K562 (cell line): Measurements from ENCODE around the gene DOCK8. TPM values are rescaled to one million over a fixed set of nuclear protein-coding genes. Genes with fewer than 3 reads are reported as not detected.

ENCODE experiments used
- ATAC-seq: fragments of 200-7000 bp; cut with Tn5 transposase; 3 replicates; pipeline ENCODE4 v1.9.1; 2020; ENCODE audit warnings: moderate library complexity
- BruUV-seq: library from RNA; stranded (reverse); fragments of 400-500 nt; replicated peaks from 2 replicates; lab custom pipeline; 2021; lab: Mats Ljungman, UMichigan
- CTCF ChIA-PET: fragments of 300-600 bp; formaldehyde crosslinking; extraction: SDS; loops from one replicate; lab custom pipeline; 2021; ENCODE audit warnings: low intra/inter-chr PET ratio; lab: Yijun Ruan, JAX
- POLR2A ChIA-PET: fragments of 300-600, 350-650 bp; sonication (Branson Sonifier 250); formaldehyde crosslinking; extraction: SDS; loops from one replicate; lab custom pipeline; 2021; ENCODE audit warnings: antibody characterized with exemption, inconsistent platforms; lab: Yijun Ruan, JAX
- DNase-seq, 4 experiments: peaks; one replicate each; pipeline versions ENCODE4 v3.0.0 to v3.0.0-alpha.2; 2011 to 2018; ENCODE audit warnings: low spot score in 3 of 4, mixed read lengths in 3 of 4; ENCODE audit errors: extremely low read depth in 1 of 4
- FAIRE-seq: peaks from 2 replicates; lab custom pipeline; 2011; peaks lifted over from hg19 to GRCh38; lab: Jason Lieb, UNC
- H2AFZ ChIP-seq: 2 replicates; pipeline ENCODE4 v1.6.0; 2011; ENCODE audit warnings: low read depth, low read length, control low read depth, inconsistent platforms
- H3K27ac ChIP-seq: fragments of 200-600 bp; 3 replicates; pipeline ENCODE4 v1.8.0; 2011; ENCODE audit warnings: low read depth, mild to moderate bottlenecking, control low read depth, inconsistent platforms, low read length, moderate library complexity, mixed read lengths; ENCODE audit errors: extremely low read depth
- H3K27me3 ChIP-seq, 2 experiments: fragments of 300-600 bp in 1 of 2; 2 replicates in 1 of 2; 3 replicates in 1 of 2; pipeline versions ENCODE4 v1.6.0 to v1.8.0; 2011; ENCODE audit warnings: inconsistent platforms in 2 of 2, low read length in 2 of 2, mild to moderate bottlenecking in 1 of 2, mixed read lengths in 1 of 2, moderate library complexity in 1 of 2; ENCODE audit not compliant: control insufficient read depth in 2 of 2, insufficient read depth in 2 of 2
- H3K36me3 ChIP-seq: fragments of 300-600 bp; 3 replicates; pipeline ENCODE4 v1.8.0; 2011; ENCODE audit warnings: mild to moderate bottlenecking, low read length, inconsistent platforms; ENCODE audit not compliant: control insufficient read depth, insufficient read depth
- H3K4me1 ChIP-seq, 2 experiments: fragments of 200-600 bp in 1 of 2; replicated peaks in 1 of 2; 2 replicates in 1 of 2; 3 replicates in 1 of 2; pipeline versions ENCODE4 v1.5.1 to v1.8.0; 2011; ENCODE audit warnings: inconsistent platforms in 2 of 2, low read length in 2 of 2, mild to moderate bottlenecking in 1 of 2, mixed read lengths in 1 of 2, moderate library complexity in 1 of 2; ENCODE audit not compliant: control insufficient read depth in 2 of 2, insufficient read depth in 2 of 2
- H3K4me2 ChIP-seq: 2 replicates; pipeline ENCODE4 v1.6.1; 2011; ENCODE audit warnings: low read length, control low read depth, inconsistent platforms, mixed read lengths; ENCODE audit not compliant: insufficient read depth
- H3K4me3 ChIP-seq: fragments of 200-600 bp; sonication (generic), shearing (Covaris generic); 2 replicates; pipeline ENCODE4 v1.5.1; 2016; ENCODE audit warnings: control low read depth, inconsistent platforms
- H3K79me2 ChIP-seq: fragments of 200-600 bp; 3 replicates; pipeline ENCODE4 v1.8.0; 2011; ENCODE audit warnings: low read length, inconsistent platforms; ENCODE audit not compliant: control insufficient read depth, insufficient read depth
- H3K9ac ChIP-seq, 2 experiments: 2 replicates each; pipeline versions ENCODE4 v1.6.0 to v1.6.1; 2011; ENCODE audit warnings: low read depth in 2 of 2, low read length in 2 of 2, control low read depth in 1 of 2, inconsistent platforms in 1 of 2, mild to moderate bottlenecking in 1 of 2, mixed read lengths in 1 of 2; ENCODE audit not compliant: insufficient read depth in 1 of 2
- H3K9me1 ChIP-seq: one replicate; pipeline ENCODE4 v1.6.0; 2011; ENCODE audit warnings: inconsistent platforms, mild to moderate bottlenecking, low read length, moderate library complexity; ENCODE audit not compliant: control insufficient read depth, insufficient read depth
- H3K9me3 ChIP-seq: replicated peaks from 2 replicates; pipeline ENCODE4 v1.5.1; 2011; ENCODE audit warnings: low read depth, low read length, inconsistent platforms; ENCODE audit not compliant: control insufficient read depth, insufficient read depth
- H4K20me1 ChIP-seq: replicated peaks from 2 replicates; pipeline ENCODE4 v1.6.1; 2011; ENCODE audit warnings: low read length, inconsistent platforms, mixed read lengths; ENCODE audit not compliant: control insufficient read depth, insufficient read depth
- BCOR ChIP-seq: fragments of 450-650 bp; IDR thresholded peaks from 2 replicates; pipeline ENCODE4 v1.6.1; 2016
- CC2D1A ChIP-seq: fragments of 450-650 bp; IDR thresholded peaks from 2 replicates; pipeline ENCODE4 v1.6.1; 2017; ENCODE audit warnings: mild to moderate bottlenecking
- EZH2 ChIP-seq: IDR thresholded peaks from 2 replicates; pipeline ENCODE4 v1.6.1; 2012; ENCODE audit warnings: low read depth, mild to moderate bottlenecking, inconsistent platforms, low read length, borderline replicate concordance
- HSF4 ChIP-seq: fragments of 250-450 bp; sonication (Bioruptor Pico); IDR thresholded peaks from 2 replicates; pipeline ENCODE4 v2.1.2; 2022; ENCODE audit warnings: mild to moderate bottlenecking, moderate library complexity, borderline replicate concordance
- JUNB ChIP-seq: fragments of 450-650 bp; formaldehyde crosslinking; conservative IDR thresholded peaks from 2 replicates; pipeline ENCODE4 v1.4.0; 2020; ENCODE audit warnings: mild to moderate bottlenecking
- JUND ChIP-seq, 2 experiments: IDR thresholded peaks; 2 replicates in 1 of 2; 3 replicates in 1 of 2; pipeline ENCODE4 v1.6.1; 2011; ENCODE audit warnings: borderline replicate concordance in 2 of 2, low read depth in 2 of 2, low read length in 2 of 2, improper control_type of control experiment in 1 of 2, missing biosample characterization in 1 of 2, missing genetic modification characterization in 1 of 2, missing genetic modification reagents in 1 of 2
- MIER1 ChIP-seq: fragments of 450-650 bp; IDR thresholded peaks from 2 replicates; pipeline ENCODE4 v1.6.1; 2016; ENCODE audit warnings: antibody characterized with exemption, mild to moderate bottlenecking, low read depth
- NR1H2 ChIP-seq: sonication (generic); formaldehyde crosslinking; IDR thresholded peaks from 2 replicates; pipeline ENCODE4 v1.4.0; 2020; ENCODE audit warnings: mild to moderate bottlenecking, missing genetic modification reagents
- NR2C1 ChIP-seq, 2 experiments: fragments of 450-650 bp; IDR thresholded peaks; 2 replicates each; pipeline ENCODE4 v1.6.1; 2017; ENCODE audit warnings: mild to moderate bottlenecking in 2 of 2, antibody characterized with exemption in 1 of 2, inconsistent platforms in 1 of 2, missing compliant biosample characterization in 1 of 2, missing genetic modification characterization in 1 of 2
- NR3C1 ChIP-seq: sonication (generic); formaldehyde crosslinking; IDR thresholded peaks from 2 replicates; pipeline ENCODE4 v1.8.1; 2022; ENCODE audit warnings: missing genetic modification reagents
- NUFIP1 ChIP-seq: fragments of 450-650 bp; IDR thresholded peaks from 2 replicates; pipeline ENCODE4 v1.6.1; 2018; ENCODE audit not compliant: partially characterized antibody
- POLR2AphosphoS5 ChIP-seq: IDR thresholded peaks from 2 replicates; pipeline ENCODE4 v1.6.1; 2011; ENCODE audit warnings: mild to moderate bottlenecking, low read depth, low read length, moderate library complexity; ENCODE audit not compliant: control insufficient read depth, insufficient read depth
- RFX7 ChIP-seq: fragments of 250-450 bp; sonication (Bioruptor Pico); IDR thresholded peaks from 2 replicates; pipeline ENCODE4 v1.5.1; 2021; ENCODE audit warnings: mild to moderate bottlenecking
- SOX6 ChIP-seq: fragments of 450-650 bp; IDR thresholded peaks from 2 replicates; pipeline ENCODE4 v1.6.1; 2014; ENCODE audit warnings: mild to moderate bottlenecking
- ZEB2 ChIP-seq: fragments of 450-650 bp; IDR thresholded peaks from 2 replicates; pipeline ENCODE4 v1.6.1; 2016
- ZNF408 ChIP-seq: fragments of 250-450 bp; sonication (Bioruptor Pico); IDR thresholded peaks from 2 replicates; pipeline ENCODE4 v1.4.0; 2020; ENCODE audit warnings: low read depth, mild to moderate bottlenecking, moderate library complexity
- ZNF444 ChIP-seq: fragments of 250-450 bp; sonication (Bioruptor Pico); IDR thresholded peaks from 2 replicates; pipeline ENCODE4 v1.4.0; 2020; ENCODE audit warnings: mild to moderate bottlenecking, moderate library complexity
- WGBS: fragments of 100-300 bp; shearing (Covaris generic); methylation state at CpG from one replicate; pipeline ENCODE4 v1.1.6; 2016; ENCODE audit warnings: low coverage, mixed read lengths; ENCODE audit not compliant: insufficient coverage; ENCODE audit errors: missing lambda C conversion rate; 5-methylcytosine and 5-hydroxymethylcytosine counted together
- in situ Hi-C: fragments of 300-500 bp; cut with MboI; formaldehyde crosslinking; loops from 4 replicates; pipeline ENCODE4 v1.15.0; 2018; ENCODE audit warnings: inconsistent platforms, mixed read lengths
- intact Hi-C: fragments of 100-400 bp; cut with micrococcal nuclease; formaldehyde crosslinking; loops from 2 replicates; pipeline ENCODE4 v1.14.2; 2022
- polyA plus RNA-seq, 8 experiments: library from polyadenylated mRNA; depleted of rRNA in 4 of 8; stranded (reverse) in 5 of 8; unstranded in 3 of 8; fragments of >200 nt; fragmentation: Nextera tagmentation in 2 of 8; fragmentation: Illumina TruSeq in 1 of 8; extraction: Ambion mirVana in 2 of 8; extraction: Trizol in 1 of 8; gene quantifications; 2 replicates each; pipeline versions ENCODE4 v1.2.1 to v1.2.3, GENCODE V29; 2011 to 2014; ENCODE audit warnings: inconsistent platforms in 1 of 8, missing spikeins in 1 of 8
- total RNA-seq, 7 experiments: library from RNA; depleted of rRNA in 6 of 7; stranded (reverse); fragments of >200 nt in 6 of 7; fragmentation: Illumina TruSeq in 2 of 7; extraction: Trizol in 2 of 7; gene quantifications; 2 replicates each; pipeline versions ENCODE4 v1.2.1 to v1.2.3, GENCODE V29; 2011 to 2021; ENCODE audit warnings: low replicate concordance in 1 of 7
- TF ChIP-seq, protein P1 (sequence below): fragments of 450-650 bp; conservative IDR thresholded peaks from 2 replicates; pipeline ENCODE4 v1.6.1; 2016; ENCODE audit warnings: missing genetic modification characterization, low read depth, mild to moderate bottlenecking, control low read depth, missing compliant biosample characterization
- TF ChIP-seq, protein P2 (sequence below): sonication (generic); formaldehyde crosslinking; IDR thresholded peaks from 2 replicates; pipeline ENCODE4 v1.8.1; 2023; ENCODE audit warnings: missing genetic modification reagents, mild to moderate bottlenecking, borderline replicate concordance

Gene DOCK8
- total and polyA plus RNA-seq, 9 of the 15 experiments (the other 6 are each of a cell fraction or from before 2014, with no cell fraction given), result 14.4 to 53.8 (median 25.1) TPM

DNA sequence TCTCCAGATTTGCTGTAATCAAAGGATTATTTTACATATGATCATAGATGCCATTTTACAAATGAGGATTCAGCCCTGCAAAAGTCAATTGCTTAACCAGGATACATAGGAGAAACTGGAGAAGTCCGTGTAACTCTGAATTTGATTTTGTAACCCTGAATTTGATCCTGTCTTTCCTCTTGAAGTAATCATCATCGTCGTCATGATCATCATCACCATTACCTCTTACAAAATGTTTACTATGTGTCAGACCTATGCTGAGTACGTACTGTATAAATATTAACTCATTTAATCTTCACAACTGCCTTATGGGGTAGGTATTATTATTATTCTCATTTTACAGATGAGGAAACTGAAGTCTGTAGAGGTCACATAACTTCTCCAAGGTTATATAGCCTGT, 271.5 kb downstream of the DOCK8 start:
- BruUV-seq, result no TSS peak
- Histone ChIP-seq H3K79me2 (no peaks in the 10 kb centered on the region), H3K9ac (no peak overlapping the region), H3K27ac (no peak overlapping the region), H3K4me1 (no peaks in the 10 kb centered on the region), H3K4me3 (no peak overlapping the region), H3K4me2 (no peak overlapping the region), H3K36me3 (no peaks in the 10 kb centered on the region), H3K27me3 (peaks cover 3 to 9% of the 10 kb centered on the region in 2 experiments; a peak in 3 of 5 replicates), H2AFZ (no peak overlapping the region), H4K20me1 (no peaks in the 10 kb centered on the region), H3K9me3 (no peaks in the 10 kb centered on the region), H3K9me1 (no peaks in the 10 kb centered on the region)
- TF ChIP-seq CC2D1A (no peak), ZNF444 (CRISPR knock-in tag) (no peak), HSF4 (CRISPR knock-in tag) (no peak), SOX6 (no peak), NUFIP1 (no peak), ZEB2 (no peak), NR1H2 (CRISPR knock-in tag) (no peak), ZNF408 (no peak), JUNB (CRISPR knock-in tag) (no peak), JUND (IDR thresholded peaks at IDR 0.05; ENCODE audit: borderline replicate concordance, low read depth, low read length) (no peak), JUND (tag; IDR thresholded peaks at IDR 0.05; ENCODE audit: borderline replicate concordance, low read depth, low read length) (no peak), MIER1 (no peak), NR3C1 (CRISPR knock-in tag) (no peak), RFX7 (no peak), NR2C1 (IDR thresholded peaks at IDR 0.05) (no peak), NR2C1 (tag; IDR thresholded peaks at IDR 0.05) (no peak), EZH2 (no peak), BCOR (no peak), POLR2AphosphoS5 (no peak)
- TF ChIP-seq, protein P1, sequence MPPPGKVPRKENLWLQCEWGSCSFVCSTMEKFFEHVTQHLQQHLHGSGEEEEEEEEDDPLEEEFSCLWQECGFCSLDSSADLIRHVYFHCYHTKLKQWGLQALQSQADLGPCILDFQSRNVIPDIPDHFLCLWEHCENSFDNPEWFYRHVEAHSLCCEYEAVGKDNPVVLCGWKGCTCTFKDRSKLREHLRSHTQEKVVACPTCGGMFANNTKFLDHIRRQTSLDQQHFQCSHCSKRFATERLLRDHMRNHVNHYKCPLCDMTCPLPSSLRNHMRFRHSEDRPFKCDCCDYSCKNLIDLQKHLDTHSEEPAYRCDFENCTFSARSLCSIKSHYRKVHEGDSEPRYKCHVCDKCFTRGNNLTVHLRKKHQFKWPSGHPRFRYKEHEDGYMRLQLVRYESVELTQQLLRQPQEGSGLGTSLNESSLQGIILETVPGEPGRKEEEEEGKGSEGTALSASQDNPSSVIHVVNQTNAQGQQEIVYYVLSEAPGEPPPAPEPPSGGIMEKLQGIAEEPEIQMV (tag), result no peak
- TF ChIP-seq, protein P2, sequence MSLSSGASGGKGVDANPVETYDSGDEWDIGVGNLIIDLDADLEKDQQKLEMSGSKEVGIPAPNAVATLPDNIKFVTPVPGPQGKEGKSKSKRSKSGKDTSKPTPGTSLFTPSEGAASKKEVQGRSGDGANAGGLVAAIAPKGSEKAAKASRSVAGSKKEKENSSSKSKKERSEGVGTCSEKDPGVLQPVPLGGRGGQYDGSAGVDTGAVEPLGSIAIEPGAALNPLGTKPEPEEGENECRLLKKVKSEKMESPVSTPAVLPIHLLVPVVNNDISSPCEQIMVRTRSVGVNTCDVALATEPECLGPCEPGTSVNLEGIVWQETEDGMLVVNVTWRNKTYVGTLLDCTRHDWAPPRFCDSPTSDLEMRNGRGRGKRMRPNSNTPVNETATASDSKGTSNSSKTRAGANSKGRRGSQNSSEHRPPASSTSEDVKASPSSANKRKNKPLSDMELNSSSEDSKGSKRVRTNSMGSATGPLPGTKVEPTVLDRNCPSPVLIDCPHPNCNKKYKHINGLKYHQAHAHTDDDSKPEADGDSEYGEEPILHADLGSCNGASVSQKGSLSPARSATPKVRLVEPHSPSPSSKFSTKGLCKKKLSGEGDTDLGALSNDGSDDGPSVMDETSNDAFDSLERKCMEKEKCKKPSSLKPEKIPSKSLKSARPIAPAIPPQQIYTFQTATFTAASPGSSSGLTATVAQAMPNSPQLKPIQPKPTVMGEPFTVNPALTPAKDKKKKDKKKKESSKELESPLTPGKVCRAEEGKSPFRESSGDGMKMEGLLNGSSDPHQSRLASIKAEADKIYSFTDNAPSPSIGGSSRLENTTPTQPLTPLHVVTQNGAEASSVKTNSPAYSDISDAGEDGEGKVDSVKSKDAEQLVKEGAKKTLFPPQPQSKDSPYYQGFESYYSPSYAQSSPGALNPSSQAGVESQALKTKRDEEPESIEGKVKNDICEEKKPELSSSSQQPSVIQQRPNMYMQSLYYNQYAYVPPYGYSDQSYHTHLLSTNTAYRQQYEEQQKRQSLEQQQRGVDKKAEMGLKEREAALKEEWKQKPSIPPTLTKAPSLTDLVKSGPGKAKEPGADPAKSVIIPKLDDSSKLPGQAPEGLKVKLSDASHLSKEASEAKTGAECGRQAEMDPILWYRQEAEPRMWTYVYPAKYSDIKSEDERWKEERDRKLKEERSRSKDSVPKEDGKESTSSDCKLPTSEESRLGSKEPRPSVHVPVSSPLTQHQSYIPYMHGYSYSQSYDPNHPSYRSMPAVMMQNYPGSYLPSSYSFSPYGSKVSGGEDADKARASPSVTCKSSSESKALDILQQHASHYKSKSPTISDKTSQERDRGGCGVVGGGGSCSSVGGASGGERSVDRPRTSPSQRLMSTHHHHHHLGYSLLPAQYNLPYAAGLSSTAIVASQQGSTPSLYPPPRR (CRISPR knock-in tag), result no peak
- FAIRE-seq (no peak), ATAC-seq (no peak), DNase-seq (no peak)
- WGBS, result 0% methylated on average over 4 of the region's 4 CpGs
- intact Hi-C loops (no loop called here), in situ Hi-C loops (no loop called here)
- ChIA-PET POLR2A (no interaction called here), CTCF (no interaction called here)
